Pons (tissue), 1 donor: ENCODE results near the gene SRD5A3.

Experiments
- DNase-seq: peaks from one replicate; pipeline ENCODE4 v3.0.0-alpha.2; 2016; ENCODE audit warnings: low spot score

The SRD5A3 gene

GRCh38 chr4:55376698-55377097 is 30.7 kb downstream of the SRD5A3 start:
- no peak for DNase-seq

- no peak for DNase-seq
Measured at GRCh38 chr4:55378617-55379467, 32.8 kb downstream of the SRD5A3 start.

GRCh38 chr4:55380576-55380975 is 34.5 kb downstream of the SRD5A3 start:
- no peak for DNase-seq

GRCh38 chr4:55381502-55381901 is 35.5 kb downstream of the SRD5A3 start:
- DNase-seq: no peak

- DNase-seq: no peak
Measured at GRCh38 chr4:55382488-55383003, 36.5 kb downstream of the SRD5A3 start.

GRCh38 chr4:55385201-55385649 is 39.2 kb downstream of the SRD5A3 start:
- no peak for DNase-seq

GRCh38 chr4:55386073-55386472 is 40.0 kb downstream of the SRD5A3 start:
- no peak for DNase-seq

- no peak for DNase-seq
Measured at GRCh38 chr4:55386840-55387239, 40.8 kb downstream of the SRD5A3 start.

- peak; percentile 88 for DNase-seq
Measured at GRCh38 chr4:55393461-55394320, 47.6 kb downstream of the SRD5A3 start.

- DNase-seq: no peak
Measured at GRCh38 chr4:55395218-55395528, 49.1 kb downstream of the SRD5A3 start.

- peak; percentile 86 for DNase-seq
Measured at GRCh38 chr4:55395529-55396307, 49.7 kb downstream of the SRD5A3 start, which contains the start of gene TMEM165. Gene TMEM165, plus strand, starts transcription at chr4:55395957. Its CDS starts 233 bp downstream, at chr4:55396190.

- peak; percentile 42 for DNase-seq
Measured at GRCh38 chr4:55396308-55397125, 50.5 kb downstream of the SRD5A3 start.

GRCh38 chr4:55397126-55397436 is 51.0 kb downstream of the SRD5A3 start:
- DNase-seq: no peak

GRCh38 chr4:55397520-55398321 is 51.7 kb downstream of the SRD5A3 start:
- peak; percentile 76 for DNase-seq

GRCh38 chr4:55398461-55398860 is 52.4 kb downstream of the SRD5A3 start:
- DNase-seq: peak; percentile 59

GRCh38 chr4:55398966-55399365 is 52.9 kb downstream of the SRD5A3 start:
- DNase-seq: peak; percentile 67

GRCh38 chr4:55399581-55399980 is 53.5 kb downstream of the SRD5A3 start:
- peak; percentile 58 for DNase-seq

- no peak for DNase-seq
Measured at GRCh38 chr4:55405073-55405472, 59.0 kb downstream of the SRD5A3 start.

GRCh38 chr4:55406545-55406944 is 60.5 kb downstream of the SRD5A3 start:
- no peak for DNase-seq

GRCh38 chr4:55407119-55407518 is 61.1 kb downstream of the SRD5A3 start:
- no peak for DNase-seq
